ENCODE measurements around the gene RPP25. TPM values are rescaled to one million over a fixed set of nuclear protein-coding genes. Genes with fewer than 3 reads are reported as not detected.

Gene RPP25, protein sequence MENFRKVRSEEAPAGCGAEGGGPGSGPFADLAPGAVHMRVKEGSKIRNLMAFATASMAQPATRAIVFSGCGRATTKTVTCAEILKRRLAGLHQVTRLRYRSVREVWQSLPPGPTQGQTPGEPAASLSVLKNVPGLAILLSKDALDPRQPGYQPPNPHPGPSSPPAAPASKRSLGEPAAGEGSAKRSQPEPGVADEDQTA
- 14.9 and 19.2 TPM in 2 replicates for total RNA-seq (2022)
- percentile 61 among the genes with signal in this experiment for Bru-seq, nascent RNA
- percentile 58 among the genes with signal in this experiment for BruChase-seq, experiment 1, labeled RNA remaining after a 6-hour chase
- percentile 71 among the genes with signal in this experiment for BruChase-seq, experiment 2, labeled RNA remaining after a 2-hour chase
- long read RNA-seq, transcript RPP25-201 (1 exons, 3,049 nt) = major isoform, 89 of 89 reads
- long read RNA-seq, partial matches to known transcripts = 0 of 89 reads
- long read RNA-seq, other reads (novel, unspliced or antisense) = 0 of 89 reads

DNA sequence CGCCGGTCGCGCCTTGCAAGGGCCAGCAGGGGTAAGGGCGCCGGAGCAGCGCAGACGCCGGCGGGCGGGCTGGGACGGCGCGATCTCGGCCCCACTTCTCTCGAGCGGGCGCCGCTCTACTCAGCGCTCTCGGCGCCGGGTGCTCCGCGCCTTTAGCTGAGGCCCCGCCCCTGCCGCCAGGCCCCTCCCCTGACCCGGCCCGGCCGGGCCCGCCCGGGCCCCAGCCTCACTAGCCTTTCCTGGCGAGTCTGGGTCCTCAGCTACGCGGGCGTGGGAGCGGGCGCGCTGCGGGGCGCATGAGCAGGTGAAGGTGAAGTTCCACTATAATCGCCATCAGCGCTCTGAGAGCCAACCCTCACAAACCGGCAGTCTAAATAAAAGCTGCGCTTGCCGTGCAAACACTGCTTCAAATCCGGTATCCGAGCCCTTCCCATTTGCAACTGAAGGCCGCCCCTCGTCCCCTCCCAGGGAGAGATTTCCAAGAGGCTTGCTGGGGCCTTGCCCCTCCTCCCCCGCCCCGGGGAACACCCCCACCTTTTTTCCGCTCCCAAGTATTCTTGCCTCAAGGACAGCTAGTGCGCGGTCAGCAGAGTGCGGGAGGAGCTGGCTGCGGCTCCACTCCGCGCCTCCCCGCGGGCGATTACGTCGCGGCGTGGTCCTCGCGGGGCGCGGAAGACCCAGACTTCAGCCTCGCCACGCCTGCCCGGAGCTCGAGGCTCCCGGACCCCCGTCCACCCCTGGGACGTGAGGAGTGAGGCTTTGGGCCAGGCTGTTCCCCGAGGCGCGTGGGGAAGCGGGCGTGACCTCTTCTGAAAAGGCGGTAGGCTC, at the start of gene RPP25:
TSS of gene RPP25 (minus strand) at position 125 of the 828 bp plus-strand sequence. CDS start 189 bp downstream, outside the sequence.
- no peak within 1 kb of the TSS for H3K27ac Mint-ChIP-seq (ENCODE audit: unreplicated experiment)
- peak within 1 kb of the TSS; percentile 71 for H3K4me3 Mint-ChIP-seq (ENCODE audit: low read depth, unreplicated experiment)
- TSS peak; percentile 84 for BruUV-seq (replicated peaks)
- no peaks in the 10 kb centered on the region for H3K9me3 Mint-ChIP-seq (ENCODE audit: low read depth, unreplicated experiment)
- H3K4me1 Mint-ChIP-seq (ENCODE audit: low read depth, unreplicated experiment) = peaks cover 27% of the 10 kb centered on the region
- CTCF ChIA-PET = interaction anchor here (0.6 to 1.6 kb wide), 12 partner anchors 8 to 248 kb away, joined by 3 to 10 read pairs (median 3); partner anchors contain the start of genes FAM219B and SCAMP5
- peaks cover 41% of the 10 kb centered on the region for H3K36me3 Mint-ChIP-seq (ENCODE audit: insufficient read depth, unreplicated experiment)
- intact Hi-C loops (cut with micrococcal nuclease; ENCODE audit: unreplicated experiment) = no loop called here
- TF ChIP-seq, protein P1, sequence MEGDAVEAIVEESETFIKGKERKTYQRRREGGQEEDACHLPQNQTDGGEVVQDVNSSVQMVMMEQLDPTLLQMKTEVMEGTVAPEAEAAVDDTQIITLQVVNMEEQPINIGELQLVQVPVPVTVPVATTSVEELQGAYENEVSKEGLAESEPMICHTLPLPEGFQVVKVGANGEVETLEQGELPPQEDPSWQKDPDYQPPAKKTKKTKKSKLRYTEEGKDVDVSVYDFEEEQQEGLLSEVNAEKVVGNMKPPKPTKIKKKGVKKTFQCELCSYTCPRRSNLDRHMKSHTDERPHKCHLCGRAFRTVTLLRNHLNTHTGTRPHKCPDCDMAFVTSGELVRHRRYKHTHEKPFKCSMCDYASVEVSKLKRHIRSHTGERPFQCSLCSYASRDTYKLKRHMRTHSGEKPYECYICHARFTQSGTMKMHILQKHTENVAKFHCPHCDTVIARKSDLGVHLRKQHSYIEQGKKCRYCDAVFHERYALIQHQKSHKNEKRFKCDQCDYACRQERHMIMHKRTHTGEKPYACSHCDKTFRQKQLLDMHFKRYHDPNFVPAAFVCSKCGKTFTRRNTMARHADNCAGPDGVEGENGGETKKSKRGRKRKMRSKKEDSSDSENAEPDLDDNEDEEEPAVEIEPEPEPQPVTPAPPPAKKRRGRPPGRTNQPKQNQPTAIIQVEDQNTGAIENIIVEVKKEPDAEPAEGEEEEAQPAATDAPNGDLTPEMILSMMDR (IDR thresholded peaks at IDR 0.05; ENCODE audit: unreplicated experiment) = no peak
- peak; percentile 85 for DNase-seq
- peaks cover 41% of the 10 kb centered on the region for H3K27me3 Mint-ChIP-seq (ENCODE audit: unreplicated experiment)

DNA sequence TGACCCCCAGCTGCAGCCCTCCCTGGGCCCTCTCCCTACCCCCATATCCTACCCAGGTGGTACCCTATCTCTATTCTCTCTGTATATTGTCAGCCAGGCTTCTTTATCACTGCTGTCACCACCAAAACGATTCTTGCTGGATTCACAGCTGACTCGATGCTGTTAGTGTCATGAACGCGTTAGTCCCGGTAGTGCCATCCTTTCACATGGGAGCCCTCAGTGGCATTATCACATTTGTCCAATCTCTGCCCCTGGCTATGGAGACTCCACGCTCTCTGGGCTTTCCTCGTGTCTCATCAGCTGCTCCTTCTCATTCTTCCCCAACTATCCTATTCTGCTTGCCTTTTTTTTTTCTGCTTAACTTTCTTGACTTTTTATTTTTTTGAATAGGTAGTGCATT, 45.8 kb upstream of the RPP25 start:
- no peak overlapping the region for H3K4me3 Mint-ChIP-seq (ENCODE audit: low read depth, unreplicated experiment)
- BruUV-seq (replicated peaks) = no TSS peak
- intact Hi-C loops (cut with micrococcal nuclease; ENCODE audit: unreplicated experiment) = no loop called here
- TF ChIP-seq, protein P1 (IDR thresholded peaks at IDR 0.05; ENCODE audit: unreplicated experiment) = no peak
- H3K27me3 Mint-ChIP-seq (ENCODE audit: unreplicated experiment) = peaks cover 22% of the 10 kb centered on the region
- CTCF ChIA-PET = no interaction called here
- no peaks in the 10 kb centered on the region for H3K9me3 Mint-ChIP-seq (ENCODE audit: low read depth, unreplicated experiment)
- no peaks in the 10 kb centered on the region for H3K4me1 Mint-ChIP-seq (ENCODE audit: low read depth, unreplicated experiment)
- H3K36me3 Mint-ChIP-seq (ENCODE audit: insufficient read depth, unreplicated experiment) = no peaks in the 10 kb centered on the region
- no peak for DNase-seq
- no peak overlapping the region for H3K27ac Mint-ChIP-seq (ENCODE audit: unreplicated experiment)

DNA sequence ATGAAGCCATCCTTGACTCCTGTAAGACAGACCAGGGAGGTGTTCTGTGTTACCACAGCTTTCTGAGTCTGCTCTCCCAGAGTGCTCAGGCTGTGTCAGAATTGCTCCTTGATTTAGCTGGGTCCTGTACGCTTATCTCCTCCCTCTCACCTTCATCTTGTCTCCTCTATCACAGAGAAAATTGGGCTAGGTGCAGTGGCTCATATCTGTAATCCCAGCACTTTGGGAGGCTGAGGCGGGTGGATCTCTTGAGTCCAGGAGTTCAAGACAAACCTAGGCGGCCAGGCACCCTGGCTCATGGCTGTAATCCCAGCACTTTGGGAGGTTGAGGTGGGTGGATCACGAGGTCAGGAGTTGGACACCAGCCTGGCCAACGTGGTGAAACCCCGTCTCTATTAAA, 44.7 kb upstream of the RPP25 start:
- TF ChIP-seq, protein P1 (IDR thresholded peaks at IDR 0.05; ENCODE audit: unreplicated experiment) = no peak
- Mint-ChIP-seq H3K27ac (ENCODE audit: unreplicated experiment) (no peak overlapping the region), H3K9me3 (ENCODE audit: low read depth, unreplicated experiment) (no peaks in the 10 kb centered on the region), H3K4me1 (ENCODE audit: low read depth, unreplicated experiment) (peaks cover 4% of the 10 kb centered on the region), H3K36me3 (ENCODE audit: insufficient read depth, unreplicated experiment) (no peaks in the 10 kb centered on the region), H3K4me3 (ENCODE audit: low read depth, unreplicated experiment) (no peak overlapping the region), H3K27me3 (ENCODE audit: unreplicated experiment) (peaks cover 33% of the 10 kb centered on the region)
- BruUV-seq (replicated peaks) = no TSS peak
- CTCF ChIA-PET = interaction anchor here (0.7 kb wide), 1 partner anchor 100 kb away, joined by 9 read pairs; no protein-coding TSS in a partner anchor
- no peak for DNase-seq
- intact Hi-C loops (cut with micrococcal nuclease; ENCODE audit: unreplicated experiment) = no loop called here

GRCh38 chr15:74997543-74997942, 41.0 kb upstream of the RPP25 start:
- DNase-seq = no peak
- intact Hi-C loops (cut with micrococcal nuclease; ENCODE audit: unreplicated experiment) = no loop called here
- H3K9me3 Mint-ChIP-seq (ENCODE audit: low read depth, unreplicated experiment) = peaks cover 3% of the 10 kb centered on the region
- TF ChIP-seq, protein P1 (IDR thresholded peaks at IDR 0.05; ENCODE audit: unreplicated experiment) = no peak
- CTCF ChIA-PET = no interaction called here
- BruUV-seq (replicated peaks) = TSS peak; percentile 23
- H3K36me3 Mint-ChIP-seq (ENCODE audit: insufficient read depth, unreplicated experiment) = peaks cover 8% of the 10 kb centered on the region
- H3K27ac Mint-ChIP-seq (ENCODE audit: unreplicated experiment) = no peak overlapping the region
- peaks cover 18% of the 10 kb centered on the region for H3K4me1 Mint-ChIP-seq (ENCODE audit: low read depth, unreplicated experiment)
- no peak overlapping the region for H3K4me3 Mint-ChIP-seq (ENCODE audit: low read depth, unreplicated experiment)
- peaks cover 60% of the 10 kb centered on the region for H3K27me3 Mint-ChIP-seq (ENCODE audit: unreplicated experiment)

Data from Calu3 (cell line).